HEK293T (cell line): ENCODE results near the gene EYS.
"Not testable (repeated sequence)": the region's sequence is repeated elsewhere in the genome, so short reads cannot be mapped to it uniquely, and the experiment has no call there.

Source experiments
- CTCF ChIA-PET: fragments of 350-600 bp; formaldehyde crosslinking; extraction: SDS; loops from one replicate; lab custom pipeline; 2021; ENCODE audit warnings: antibody characterized with exemption, inconsistent platforms; lab: Yijun Ruan, JAX
- POLR2A ChIA-PET: fragments of 350-600 bp; formaldehyde crosslinking; extraction: SDS; loops from one replicate; lab custom pipeline; 2020; ENCODE audit warnings: antibody characterized with exemption, inconsistent platforms; lab: Yijun Ruan, JAX
- DNase-seq: peaks from one replicate; pipeline ENCODE4 v3.0.0; 2012; ENCODE audit warnings: mixed read lengths; ENCODE audit errors: extremely low spot score
- ARNT ChIP-seq: fragments of 450-650 bp; IDR thresholded peaks from 2 replicates; pipeline ENCODE4 v1.6.1; 2017; ENCODE audit warnings: mild to moderate bottlenecking
- BHLHE40 ChIP-seq: fragments of 450-650 bp; IDR thresholded peaks from 2 replicates; pipeline ENCODE4 v1.6.1; 2016; ENCODE audit warnings: mild to moderate bottlenecking, moderate library complexity, borderline replicate concordance
- CTBP1 ChIP-seq: fragments of 450-650 bp; IDR thresholded peaks from 2 replicates; pipeline ENCODE4 v1.6.1; 2016; ENCODE audit warnings: borderline replicate concordance
- ELF4 ChIP-seq: fragments of 450-650 bp; IDR thresholded peaks from 2 replicates; pipeline ENCODE4 v1.6.1; 2017; ENCODE audit warnings: antibody characterized with exemption
- FOXA1 ChIP-seq: fragments of 450-650 bp; IDR thresholded peaks from 2 replicates; pipeline ENCODE4 v1.6.1; 2016; ENCODE audit warnings: mild to moderate bottlenecking
- FOXK2 ChIP-seq: fragments of 450-650 bp; IDR thresholded peaks from 2 replicates; pipeline ENCODE4 v1.6.1; 2016; ENCODE audit warnings: mild to moderate bottlenecking
- FOXM1 ChIP-seq: fragments of 450-650 bp; IDR thresholded peaks from 2 replicates; pipeline ENCODE4 v1.6.1; 2017; ENCODE audit warnings: mild to moderate bottlenecking, borderline replicate concordance
- HDGF ChIP-seq: fragments of 450-650 bp; IDR thresholded peaks from 2 replicates; pipeline ENCODE4 v1.6.1; 2017; ENCODE audit warnings: antibody characterized with exemption, borderline replicate concordance
- L3MBTL2 ChIP-seq: fragments of 450-650 bp; conservative IDR thresholded peaks from 2 replicates; pipeline ENCODE4 v1.6.1; 2016; ENCODE audit warnings: mild to moderate bottlenecking
- LEF1 ChIP-seq: fragments of 450-650 bp; IDR thresholded peaks from 2 replicates; pipeline ENCODE4 v1.6.1; 2017; ENCODE audit warnings: mild to moderate bottlenecking, borderline replicate concordance
- NFRKB ChIP-seq: fragments of 450-650 bp; IDR thresholded peaks from 2 replicates; pipeline ENCODE4 v1.6.1; 2016; ENCODE audit warnings: mild to moderate bottlenecking, moderate library complexity
- SUZ12 ChIP-seq: fragments of 450-650 bp; IDR thresholded peaks from 2 replicates; pipeline ENCODE4 v1.6.1; 2016; ENCODE audit warnings: mild to moderate bottlenecking
- TARDBP ChIP-seq: fragments of 450-650 bp; IDR thresholded peaks from 2 replicates; pipeline ENCODE4 v1.6.1; 2016
- ZNF384 ChIP-seq: fragments of 450-650 bp; IDR thresholded peaks from 2 replicates; pipeline ENCODE4 v1.6.1; 2016
- TF ChIP-seq, protein P1 (sequence below): fragments of 450-650 bp; IDR thresholded peaks from 2 replicates; pipeline ENCODE4 v1.6.1; 2016

Gene EYS

DNA sequence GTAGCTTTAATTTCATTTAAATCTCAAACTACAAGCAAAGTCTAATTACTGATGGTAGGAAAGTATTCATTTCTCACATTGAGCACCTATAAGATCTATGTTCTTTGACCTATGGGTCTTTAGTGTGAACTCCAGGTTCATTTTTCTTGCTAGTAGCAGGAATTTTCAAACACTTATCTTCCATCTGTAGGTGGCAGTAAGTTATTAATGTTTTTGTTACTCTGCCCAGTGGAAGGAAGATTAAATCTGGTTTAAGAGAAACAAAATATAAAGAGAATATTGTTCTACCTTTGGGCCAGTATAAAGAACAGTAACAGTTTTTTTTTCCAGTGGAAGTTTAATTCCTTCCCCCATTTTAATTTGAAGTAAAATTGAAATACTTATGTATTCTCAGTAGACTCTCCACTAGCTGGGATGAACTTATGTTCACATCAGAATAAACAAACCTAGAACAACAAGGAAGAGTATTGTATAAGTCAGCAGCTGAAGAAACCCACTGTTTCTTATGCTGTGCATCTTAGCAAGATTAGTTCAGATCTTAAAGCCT is 1743.2 kb downstream of the EYS start:
- CTCF ChIA-PET, result no interaction called here
- TF ChIP-seq L3MBTL2, result no peak
- POLR2A ChIA-PET, result no interaction called here
- no peak for DNase-seq

DNA sequence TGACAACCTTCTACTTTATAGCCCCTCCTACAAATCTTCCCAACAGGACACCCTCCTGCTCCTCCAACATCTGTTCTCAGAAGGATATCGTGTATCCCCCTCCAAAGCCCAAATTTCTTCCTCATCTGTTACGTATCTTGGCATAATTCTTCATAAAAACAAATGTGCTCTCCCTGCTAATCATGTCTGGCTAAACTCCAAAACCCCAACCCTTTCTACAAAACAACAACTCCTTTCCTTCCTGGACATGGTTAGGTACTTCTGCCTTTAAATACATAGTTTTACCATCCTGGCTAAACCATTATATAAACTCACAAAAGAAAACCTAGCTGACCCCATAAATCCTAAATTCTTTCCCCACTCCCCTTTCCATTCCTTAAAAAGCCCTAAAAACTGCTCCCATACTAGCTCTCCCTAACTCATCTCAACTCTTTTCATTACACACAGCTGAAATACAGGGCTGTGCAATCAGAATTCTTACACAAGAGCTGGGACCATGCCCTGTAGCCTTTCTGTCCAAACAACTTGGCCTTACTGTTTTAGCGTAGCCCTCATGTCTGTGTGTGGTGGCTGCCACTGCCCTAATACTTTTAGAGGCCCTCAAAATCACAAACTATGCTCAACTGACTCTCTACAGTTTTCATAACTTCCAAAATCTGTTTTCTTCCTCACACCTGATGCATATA is 1753.5 kb downstream of the EYS start:
- POLR2A ChIA-PET, result not testable (repeated sequence)

DNA sequence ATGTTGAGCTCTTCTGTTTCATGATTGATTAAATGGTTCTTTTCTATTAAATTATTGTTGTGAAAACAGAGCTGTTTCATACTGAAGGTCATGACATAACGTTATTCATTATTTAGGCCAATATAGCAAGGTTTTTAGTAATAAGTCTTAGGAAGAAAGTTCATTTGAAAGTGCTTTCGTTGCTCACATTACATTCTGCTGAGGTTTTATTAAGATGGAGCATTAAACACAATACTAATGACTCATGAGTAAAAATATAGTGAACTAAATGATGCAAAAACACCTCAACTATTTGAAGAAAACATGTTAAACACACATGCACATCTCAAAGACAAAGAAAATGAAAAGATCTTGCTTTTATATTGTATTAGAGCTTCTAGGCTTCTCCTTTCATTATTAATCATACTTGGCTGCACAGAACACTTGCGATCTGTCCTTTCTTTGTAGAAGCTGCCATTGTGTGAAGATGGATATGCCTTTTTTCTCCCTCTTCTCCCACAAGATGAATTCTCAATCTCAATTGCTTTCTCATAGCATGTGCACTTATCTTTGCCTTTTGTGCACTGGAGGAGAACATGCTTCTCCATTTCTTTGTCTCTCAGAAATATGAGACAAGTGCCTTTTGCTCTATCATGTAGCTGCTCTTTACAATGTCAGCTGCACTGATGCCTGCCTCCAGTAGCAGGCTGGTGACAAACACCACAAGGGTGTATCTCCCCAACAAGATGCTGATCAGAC is 1759.1 kb downstream of the EYS start:
- ChIA-PET CTCF (no interaction called here), POLR2A (no interaction called here)
- DNase-seq, result no peak
- TF ChIP-seq FOXM1 (no peak), ZNF384 (no peak), FOXK2 (no peak)

More for the DNA sequence above, 1753.5 kb downstream of the EYS start:
- CTCF ChIA-PET, DNase-seq: not testable (repeated sequence)

DNA sequence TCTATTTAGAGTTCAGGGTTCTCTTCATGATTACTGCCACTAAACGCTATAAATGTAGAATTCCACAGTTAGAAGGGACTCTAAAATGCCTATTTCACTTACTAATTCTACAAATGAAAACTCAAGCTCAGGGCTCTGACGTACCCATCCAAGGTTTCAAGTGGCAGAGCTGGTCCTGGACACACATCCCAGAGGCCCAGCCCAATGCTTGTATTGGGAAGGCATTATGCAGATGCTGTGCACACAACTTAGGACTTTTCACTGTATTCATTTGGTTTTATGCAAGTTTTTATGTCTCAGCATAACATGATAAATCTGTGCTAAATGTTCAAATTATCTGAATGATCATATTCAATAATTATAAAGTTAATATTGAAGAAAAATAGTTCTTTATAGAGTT is 1761.0 kb downstream of the EYS start:
- POLR2A ChIA-PET, result no interaction called here
- no peak for DNase-seq
- CTCF ChIA-PET, result no interaction called here
- TF ChIP-seq LEF1, result no peak
- no peak for TF ChIP-seq FOXK2
- no peak for TF ChIP-seq TARDBP
- TF ChIP-seq CTBP1, result no peak

DNA sequence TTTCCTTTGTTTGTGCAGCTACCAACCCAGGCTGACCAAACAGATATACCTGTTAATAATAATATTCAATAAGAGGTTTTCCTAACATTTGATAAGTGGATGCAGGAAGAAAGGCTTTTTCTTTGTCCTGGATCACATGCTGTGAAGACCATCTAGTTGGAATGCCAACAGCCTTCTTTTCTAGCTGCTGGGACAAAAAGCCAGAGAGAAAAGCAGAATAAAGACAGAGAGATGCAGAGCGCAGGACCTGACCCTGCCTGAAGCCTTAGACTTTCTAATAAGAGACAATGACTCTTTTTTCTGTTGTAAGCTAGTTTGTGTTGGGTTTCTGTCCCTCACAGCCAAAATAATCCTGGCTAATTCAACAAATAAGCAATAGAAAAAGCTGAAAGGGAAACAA is 1763.2 kb downstream of the EYS start:
- no peak for TF ChIP-seq NFRKB
- ChIA-PET POLR2A (no interaction called here), CTCF (no interaction called here)
- no peak for DNase-seq

DNA sequence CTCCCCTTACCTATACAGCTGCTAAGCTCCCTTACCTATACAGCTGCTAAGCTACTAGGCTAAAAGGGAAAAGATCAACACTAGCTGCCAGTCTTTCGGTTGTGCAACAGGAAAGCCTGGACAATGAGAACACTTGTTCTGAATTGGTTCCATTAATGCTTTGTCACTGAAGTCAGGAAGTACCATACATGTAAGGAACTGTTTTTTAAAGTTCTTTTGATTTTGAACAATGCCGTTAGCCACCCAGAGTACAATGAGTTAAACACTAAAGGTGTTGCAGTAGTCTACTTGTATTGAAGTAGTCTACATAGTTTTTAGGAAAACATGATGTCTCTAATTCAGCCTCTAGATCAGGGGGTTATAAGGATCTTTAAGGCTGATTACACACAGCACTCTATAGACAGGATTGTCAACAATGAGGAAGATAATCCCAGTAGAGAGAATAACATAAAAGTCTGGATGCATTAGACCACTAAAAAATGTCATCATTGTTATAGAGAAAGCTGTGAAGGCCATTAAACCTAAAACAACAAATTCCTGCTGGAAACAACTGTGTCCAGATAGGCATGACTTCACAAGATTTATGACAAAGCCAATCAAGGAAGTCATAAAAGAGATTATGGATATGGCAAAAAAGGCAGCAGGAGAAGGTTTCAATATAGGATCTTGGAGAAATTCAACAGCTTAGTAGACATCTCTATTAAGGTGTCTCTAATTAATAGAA is 1765.1 kb downstream of the EYS start:
- ChIA-PET POLR2A (no interaction called here), CTCF (no interaction called here)
- TF ChIP-seq ZNF384, result no peak
- TF ChIP-seq, protein P1, sequence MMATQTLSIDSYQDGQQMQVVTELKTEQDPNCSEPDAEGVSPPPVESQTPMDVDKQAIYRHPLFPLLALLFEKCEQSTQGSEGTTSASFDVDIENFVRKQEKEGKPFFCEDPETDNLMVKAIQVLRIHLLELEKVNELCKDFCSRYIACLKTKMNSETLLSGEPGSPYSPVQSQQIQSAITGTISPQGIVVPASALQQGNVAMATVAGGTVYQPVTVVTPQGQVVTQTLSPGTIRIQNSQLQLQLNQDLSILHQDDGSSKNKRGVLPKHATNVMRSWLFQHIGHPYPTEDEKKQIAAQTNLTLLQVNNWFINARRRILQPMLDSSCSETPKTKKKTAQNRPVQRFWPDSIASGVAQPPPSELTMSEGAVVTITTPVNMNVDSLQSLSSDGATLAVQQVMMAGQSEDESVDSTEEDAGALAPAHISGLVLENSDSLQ, result peak; percentile 82
- DNase-seq, result no peak

DNA sequence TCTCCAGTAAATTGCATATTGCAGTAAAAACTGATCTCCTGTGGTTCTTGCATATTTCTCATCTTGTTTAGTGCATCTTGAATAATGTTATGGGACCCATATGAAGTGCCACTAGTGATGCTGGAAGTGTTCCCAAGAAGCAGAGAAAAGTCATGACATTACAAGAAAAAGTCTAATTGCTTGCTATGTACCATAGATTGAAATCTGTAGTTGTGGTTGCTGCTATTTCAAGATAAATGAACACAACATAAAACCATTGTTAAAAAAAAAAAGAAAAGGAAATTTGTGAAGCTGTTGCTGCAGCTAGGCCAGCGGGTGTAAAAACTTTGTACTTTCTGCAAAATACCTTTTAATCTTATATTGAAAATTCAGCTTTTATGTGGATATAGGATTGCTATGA is 1767.0 kb downstream of the EYS start:
- POLR2A ChIA-PET, result no interaction called here
- CTCF ChIA-PET, result no interaction called here
- DNase-seq, result no peak
- TF ChIP-seq L3MBTL2, result no peak
- TF ChIP-seq FOXA1, result no peak
- TF ChIP-seq ARNT, result no peak
- no peak for TF ChIP-seq HDGF
- no peak for TF ChIP-seq ZNF384
- TF ChIP-seq, protein P1, result no peak
- no peak for TF ChIP-seq NFRKB
- no peak for TF ChIP-seq FOXM1
- no peak for TF ChIP-seq SUZ12
- TF ChIP-seq FOXK2, result no peak
- no peak for TF ChIP-seq LEF1
- TF ChIP-seq TARDBP, result no peak
- TF ChIP-seq BHLHE40, result no peak
- no peak for TF ChIP-seq ELF4

DNA sequence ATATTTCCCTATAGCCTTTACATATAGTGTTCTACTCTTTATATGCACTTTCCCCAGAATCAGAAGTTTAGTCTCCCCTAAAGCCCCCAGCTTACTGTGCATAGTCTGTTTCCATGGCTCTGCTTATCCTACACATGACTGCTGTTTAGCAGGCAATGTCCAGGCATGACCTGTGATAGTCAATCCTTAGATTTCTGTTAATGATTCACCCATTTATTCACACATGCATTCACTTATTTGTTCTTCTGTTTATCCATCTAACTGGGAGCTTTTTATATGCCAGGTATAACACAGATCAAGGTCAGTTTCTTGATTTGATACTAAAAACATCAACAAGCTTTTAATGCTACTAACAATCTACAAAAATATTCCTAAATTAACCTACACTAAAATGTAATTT is 1770.6 kb downstream of the EYS start:
- TF ChIP-seq FOXM1 (no peak), HDGF (no peak), CTBP1 (no peak), TARDBP (no peak)
- CTCF ChIA-PET, result no interaction called here
- no peak for DNase-seq
- POLR2A ChIA-PET, result no interaction called here
